ENCODE results near the gene WWP2.
"Not testable (repeated sequence)": the region's sequence is repeated elsewhere in the genome, so short reads cannot be mapped to it uniquely, and the experiment has no call there.

The WWP2 gene

DNA sequence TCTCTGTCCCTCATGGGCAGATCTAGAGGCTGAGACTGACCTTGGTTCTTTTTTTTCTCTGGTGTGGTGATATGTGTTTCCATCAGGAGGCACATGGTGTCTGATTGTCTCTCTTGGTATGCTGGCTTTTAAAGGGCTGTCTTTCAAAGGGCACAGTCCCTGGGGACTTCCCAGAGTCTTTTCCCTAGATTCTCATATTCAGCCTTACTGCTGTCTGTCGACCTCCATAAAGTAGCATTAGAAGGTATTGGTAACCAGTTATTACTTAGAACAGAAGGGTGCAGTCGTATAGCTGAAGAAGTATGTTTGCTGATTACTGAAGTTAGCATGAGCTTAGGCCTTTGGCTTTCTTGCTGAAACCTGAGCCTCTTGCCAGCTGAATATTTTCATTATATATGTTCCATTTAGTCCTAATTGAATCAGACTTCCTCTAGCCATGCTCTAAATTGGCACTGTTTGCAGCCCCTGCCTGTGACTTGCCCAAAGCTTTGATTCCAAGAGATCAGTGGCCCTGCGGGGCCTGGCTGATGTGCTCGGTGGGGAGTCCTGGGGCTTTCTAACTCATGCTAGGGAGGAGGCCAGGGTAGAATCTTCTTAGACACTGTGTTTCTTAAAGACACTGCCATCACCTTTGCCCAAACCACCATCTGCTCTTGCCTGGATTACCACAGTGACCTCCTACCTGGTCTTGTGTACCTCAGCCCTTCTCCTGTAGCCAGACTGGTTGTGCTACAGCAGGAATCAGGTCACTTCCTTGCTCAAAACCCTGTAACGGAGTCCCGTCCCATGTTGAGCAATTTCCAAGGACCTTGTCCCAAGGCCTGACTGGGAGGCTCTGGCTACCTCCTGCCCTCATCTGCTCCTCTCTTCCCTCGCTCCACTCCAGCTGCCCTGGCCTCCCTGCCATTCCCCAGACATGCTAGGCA lies 71.5 kb downstream of the WWP2 start:
- DNase-seq, result no peak

DNA sequence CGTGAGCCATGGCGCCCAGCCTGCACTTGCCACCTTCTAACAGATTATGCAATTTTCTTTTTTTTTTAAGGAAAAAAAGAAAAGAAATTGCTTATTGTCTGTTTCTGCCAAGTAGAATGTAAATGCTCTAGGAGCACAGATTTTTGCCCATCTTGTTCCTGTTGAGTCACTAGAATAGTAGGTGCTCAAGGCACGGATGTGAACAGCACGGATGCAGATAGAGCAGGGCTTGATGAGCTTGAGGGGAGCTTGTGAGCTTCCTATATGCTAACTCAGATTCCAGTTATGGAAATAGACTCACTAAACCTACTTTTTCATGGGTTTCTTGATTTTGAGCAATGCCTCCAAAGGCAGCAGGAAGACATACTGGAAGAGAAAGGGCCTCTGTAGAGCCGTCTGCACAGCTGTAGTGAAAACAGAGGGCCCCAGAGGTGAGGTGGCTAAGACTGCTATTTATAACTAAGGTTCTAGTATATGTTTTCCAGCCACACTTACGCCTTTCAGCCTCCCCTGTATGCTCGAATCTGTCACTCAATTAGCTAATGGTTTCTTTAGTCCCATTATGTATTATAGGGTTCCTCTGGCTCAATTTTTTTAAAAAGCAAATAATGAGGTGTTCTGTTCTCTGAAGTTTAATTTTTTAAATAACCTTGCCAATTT lies 72.8 kb downstream of the WWP2 start:
- DNase-seq, result no peak

DNA sequence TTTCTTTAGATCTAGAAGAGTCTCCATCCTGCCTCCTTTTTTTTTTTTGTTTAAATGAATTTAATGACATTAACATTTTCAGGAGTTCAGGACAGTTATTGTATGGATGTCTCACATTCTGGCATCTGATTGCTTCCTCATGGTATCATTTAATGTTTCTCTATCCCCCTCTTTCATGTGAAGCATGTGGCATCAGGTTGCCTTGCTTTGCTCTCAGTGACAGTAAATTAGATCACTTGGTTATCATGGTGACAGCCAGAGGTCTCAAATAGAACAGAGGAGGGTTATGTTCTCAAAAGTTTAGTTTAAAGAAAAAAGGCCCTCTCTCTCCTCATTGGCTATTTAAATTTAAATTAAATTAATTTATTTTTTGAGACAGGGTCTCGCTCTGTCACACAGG lies 74.1 kb downstream of the WWP2 start:
- DNase-seq, result no peak

DNA sequence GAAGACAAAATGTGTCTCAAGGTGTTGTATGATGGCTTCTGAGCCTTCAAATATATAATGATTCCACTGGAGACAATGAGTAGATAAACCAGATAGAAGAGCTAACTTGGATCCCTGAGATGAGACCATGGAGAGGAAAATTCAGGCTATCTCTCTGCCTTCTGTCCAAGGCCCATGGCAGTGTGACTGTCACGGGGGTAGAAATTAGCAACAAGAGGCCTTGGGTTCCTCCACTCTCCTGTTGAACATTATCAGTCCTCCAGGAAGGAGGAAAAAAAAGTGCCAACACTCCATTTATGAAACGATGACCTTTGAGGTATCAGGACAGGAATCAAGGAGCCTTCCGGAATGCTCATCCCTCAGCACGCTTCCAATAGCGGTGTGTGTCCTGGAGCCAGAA lies 75.2 kb downstream of the WWP2 start:
- no peak for DNase-seq

DNA sequence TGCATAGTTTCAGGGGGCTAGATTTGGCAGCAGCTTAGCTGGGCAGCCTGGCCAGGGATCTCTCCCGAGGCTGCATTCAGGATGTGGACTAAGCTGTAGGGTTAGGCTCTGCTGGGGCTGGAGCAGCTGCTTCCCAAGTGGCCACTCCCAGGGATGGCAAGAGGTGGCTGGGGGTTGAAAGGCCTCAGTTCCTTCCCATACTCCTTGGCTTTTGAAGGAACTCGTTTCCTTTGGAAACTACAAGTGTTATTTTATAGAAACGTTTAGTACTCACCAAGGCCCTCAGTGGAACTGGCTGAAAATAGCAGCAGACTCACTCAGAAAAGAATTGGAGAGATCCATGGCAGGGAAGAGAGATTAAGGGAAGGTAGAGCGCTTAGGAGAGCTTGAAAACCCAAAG lies 76.4 kb downstream of the WWP2 start:
- DNase-seq, result no peak

DNA sequence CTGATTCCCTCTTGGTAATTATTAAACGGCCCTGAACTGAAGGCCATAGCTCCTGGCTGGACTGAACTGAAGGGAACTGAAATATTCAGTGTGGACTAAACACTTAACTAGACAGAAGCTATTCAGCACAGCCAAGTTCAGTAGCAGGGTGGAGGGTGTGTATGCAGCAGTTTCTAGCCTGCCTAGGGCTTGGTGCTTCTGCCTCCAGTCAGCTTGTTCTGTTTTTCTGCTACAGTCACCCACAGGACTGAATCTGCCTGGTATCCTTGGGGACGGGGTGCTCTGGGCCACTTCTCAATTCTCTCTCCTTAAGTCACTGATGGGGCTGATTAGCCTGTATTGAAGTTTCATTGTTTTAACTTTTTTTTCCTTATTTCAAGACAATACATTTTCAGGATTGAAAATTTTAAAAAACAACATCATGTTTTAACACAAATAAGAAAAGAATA lies 77.1 kb downstream of the WWP2 start:
- no peak for DNase-seq

DNA sequence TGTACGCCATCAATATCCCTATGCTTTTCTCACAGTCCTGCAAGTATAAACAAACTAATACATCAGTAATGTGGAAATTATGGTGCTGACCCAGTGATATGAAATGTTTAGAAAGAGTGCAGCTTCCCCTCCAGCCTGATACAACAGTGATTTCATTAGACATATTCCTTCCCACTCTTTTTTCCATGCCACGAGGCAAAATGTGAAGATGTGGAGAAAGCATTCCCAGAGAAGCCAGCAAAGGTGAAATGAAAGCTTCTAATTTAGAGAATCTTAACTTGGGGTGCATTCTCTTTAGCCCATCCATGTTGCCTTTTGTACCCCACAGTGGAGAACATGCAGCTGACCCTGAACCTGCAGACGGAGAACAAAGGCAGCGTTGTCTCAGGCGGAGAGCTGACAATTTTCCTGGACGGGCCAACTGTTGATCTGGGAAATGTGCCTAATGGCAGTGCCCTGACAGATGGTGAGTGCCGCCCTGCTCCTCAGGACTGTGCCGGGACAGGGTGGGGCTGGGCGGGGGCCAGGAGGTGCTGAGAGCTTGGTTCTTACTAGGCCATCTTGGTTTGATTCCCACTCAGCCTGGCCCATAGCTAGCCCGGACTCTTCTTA lies 77.8 kb downstream of the WWP2 start:
- DNase-seq, result no peak

DNA sequence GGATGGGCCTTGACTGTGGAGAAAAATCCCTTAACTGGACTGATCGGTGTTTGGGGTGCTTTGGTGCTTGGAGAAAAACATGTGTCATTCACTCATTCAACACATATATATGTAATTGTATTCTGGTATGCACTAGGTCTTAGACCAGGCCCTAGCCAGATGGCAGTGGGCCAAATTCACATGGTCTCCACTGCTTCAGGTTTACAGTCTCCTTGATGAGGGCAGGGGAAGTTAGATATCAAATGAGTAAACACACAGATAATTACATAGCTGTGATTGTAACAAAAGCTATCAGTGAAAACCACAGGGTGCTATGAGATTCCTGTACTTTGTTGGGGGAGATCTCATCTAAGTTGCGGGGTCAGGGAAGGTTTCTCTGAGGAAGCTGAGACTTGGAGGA lies 78.8 kb downstream of the WWP2 start:
- peak; percentile 9 for DNase-seq

DNA sequence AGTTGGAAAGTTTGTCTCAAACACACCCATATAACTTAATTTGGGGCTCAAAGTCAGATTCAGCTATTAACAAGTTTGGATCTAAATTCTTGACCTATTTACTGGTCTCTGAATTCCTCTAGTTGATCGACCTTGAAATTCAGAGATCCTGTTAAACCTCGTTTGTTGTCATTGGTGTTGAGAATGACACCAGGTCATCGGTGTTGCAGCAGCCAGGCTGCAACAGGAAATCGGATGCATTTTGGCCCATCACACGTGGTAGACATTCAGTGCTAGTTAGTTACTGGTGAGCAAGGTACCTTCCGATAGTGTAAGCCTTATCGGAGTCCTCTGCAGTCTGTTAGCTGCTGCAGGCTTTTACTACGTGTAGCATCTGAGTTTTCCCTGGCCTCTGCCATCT lies 82.3 kb downstream of the WWP2 start:
- DNase-seq, result no peak

DNA sequence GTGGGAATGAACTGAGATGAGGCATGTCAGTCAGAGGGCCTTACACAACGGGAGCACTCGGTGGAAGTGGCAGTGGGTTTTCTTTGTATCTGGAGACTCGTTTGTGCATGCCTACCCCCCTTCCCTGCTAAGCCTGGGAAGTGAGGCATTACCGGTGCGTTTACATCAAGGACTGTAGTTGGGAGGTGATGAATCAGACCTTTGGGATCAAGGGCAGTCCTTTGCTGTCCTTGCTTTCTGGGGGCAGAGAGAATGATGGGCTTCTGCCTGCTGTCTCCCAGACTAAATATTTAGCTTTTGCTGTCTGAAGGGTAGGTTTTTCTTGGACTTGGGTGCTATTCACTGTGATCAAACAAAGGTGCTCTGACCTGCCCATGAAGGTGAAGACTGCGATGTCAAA lies 83.0 kb downstream of the WWP2 start:
- no peak for DNase-seq

DNA sequence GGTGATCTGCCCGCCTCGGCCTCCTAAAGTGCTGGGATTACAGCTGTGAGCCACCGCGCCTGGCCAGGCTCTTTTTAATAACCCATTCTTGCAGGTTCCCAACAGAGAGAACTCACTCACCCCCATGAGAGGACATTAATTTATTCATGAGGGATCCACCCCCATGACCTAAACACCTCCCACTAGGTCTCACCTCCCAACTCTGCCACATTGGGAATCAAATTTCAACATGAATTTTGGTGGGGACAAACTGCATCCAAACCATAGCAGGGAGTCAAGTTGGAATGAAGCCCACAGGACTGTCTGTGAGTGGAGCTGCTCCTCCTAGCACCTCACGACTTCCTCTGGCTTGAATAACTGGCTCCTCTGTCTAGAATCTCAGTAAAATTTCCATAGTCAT lies 85.5 kb downstream of the WWP2 start:
- no peak for DNase-seq

DNA sequence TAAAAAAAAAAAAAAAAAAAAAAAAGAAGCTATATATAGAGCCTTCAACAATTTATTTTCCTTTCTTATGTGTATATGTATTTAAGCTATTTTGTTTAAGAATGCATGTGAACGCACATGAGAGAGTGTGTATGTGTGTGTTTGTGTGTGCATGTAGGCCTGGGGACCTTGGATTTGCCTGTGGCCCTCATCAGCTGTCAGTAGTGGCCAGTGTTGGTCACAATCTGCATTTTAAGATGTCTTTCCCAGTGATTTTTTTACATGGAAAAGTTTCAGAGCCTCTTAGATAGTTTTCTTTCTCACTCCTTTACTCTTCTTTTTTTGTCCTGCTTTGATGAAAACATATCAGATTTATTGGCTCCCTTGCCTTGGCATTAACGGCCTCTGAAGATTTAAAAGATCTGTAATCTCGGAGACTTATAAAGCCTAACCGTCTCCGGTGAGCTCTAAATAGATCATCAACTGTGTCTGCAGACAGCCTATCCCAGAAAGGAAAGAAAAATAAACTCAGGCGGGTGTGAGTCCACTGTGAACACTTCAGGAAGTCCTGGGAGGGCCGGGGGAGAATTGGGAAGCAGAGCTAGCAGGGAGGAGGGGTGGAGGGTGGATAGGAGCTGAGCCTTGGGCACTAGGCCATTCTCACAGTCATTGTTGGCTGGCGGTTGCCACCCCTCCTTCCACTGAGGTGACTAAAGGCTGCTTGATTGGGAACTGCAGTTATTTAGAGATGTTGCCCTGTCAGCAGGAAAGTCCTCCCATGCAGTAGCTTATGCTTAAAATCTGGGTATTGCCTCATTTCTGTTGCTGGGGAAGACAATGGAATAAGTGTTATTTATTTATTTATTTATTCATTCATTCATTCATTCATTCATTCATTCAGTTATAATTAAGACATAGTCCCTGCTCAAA lies 86.8 kb downstream of the WWP2 start:
- no peak for DNase-seq

DNA sequence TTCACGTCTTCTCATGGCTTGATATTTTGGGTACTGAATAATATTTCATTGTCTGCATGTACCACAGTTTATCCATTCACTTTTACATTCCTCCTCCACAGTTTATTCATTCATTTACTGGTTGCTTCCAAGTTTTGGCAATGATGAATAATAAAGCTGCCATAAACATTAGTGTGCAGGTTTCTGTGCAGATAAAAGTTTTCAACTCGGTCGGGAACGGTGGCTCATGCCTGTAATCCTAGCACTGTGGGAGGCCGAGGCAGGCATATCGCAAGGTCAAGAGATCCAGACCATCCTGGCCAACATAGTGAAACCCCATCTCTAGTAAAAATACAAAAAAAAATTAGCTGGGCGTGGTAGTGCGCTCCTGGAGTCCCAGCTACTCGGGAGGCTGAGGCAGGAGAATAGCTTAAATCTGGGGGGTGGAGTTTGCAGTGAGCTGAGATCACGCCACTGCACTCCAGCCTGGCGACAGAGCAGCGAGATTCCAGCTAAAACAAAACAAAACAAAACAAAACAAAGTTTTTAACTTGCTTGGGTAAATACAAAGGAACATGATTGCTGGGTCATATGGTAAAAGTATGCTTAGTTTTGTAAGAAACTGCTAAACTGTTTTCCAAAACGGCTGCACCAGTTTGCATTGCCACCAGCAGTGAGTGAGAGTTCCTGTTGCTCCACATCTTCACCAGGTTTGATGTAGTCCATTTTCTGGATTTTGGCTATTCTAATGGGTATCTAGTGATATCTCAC lies 89.5 kb downstream of the WWP2 start:
- DNase-seq, result no peak

DNA sequence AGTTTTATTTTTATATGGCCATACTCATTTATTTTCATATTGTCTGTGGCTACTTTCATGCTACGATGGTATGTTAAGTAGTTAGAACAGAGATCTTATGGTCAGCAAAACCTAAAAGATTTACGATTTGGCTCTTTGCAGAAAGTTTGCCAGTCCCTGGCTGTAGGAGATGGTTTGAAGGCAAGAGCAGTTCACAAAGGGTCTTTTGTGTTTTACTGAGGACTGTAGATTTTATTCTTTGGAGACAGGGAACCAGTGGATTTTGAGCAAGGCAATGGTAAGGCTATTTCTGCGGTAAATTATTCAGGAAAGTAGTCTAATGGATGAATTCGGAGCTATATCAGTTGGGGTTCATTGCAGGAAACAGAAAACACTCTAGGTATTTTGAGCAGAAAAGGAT lies 90.7 kb downstream of the WWP2 start:
- DNase-seq, result no peak

DNA sequence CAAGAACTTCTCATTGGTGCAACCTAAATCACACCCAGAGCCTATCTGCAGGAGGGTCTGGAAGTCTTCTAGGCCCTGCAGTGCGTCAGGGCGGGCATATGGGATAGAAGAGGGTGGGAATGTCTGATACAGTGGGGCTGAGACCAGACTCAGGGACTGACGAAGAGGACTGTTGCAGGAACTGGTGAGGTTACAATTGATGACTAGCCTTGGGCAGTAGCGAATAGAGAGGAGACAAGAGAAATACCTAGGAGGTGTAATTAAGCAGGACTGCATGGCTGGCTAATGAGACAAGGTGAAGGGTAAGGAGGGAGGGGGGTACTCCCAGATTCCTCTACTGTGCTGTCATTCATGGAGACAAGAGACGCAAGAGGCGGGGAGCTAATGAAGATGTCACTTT lies 91.3 kb downstream of the WWP2 start:
- DNase-seq, result no peak

DNA sequence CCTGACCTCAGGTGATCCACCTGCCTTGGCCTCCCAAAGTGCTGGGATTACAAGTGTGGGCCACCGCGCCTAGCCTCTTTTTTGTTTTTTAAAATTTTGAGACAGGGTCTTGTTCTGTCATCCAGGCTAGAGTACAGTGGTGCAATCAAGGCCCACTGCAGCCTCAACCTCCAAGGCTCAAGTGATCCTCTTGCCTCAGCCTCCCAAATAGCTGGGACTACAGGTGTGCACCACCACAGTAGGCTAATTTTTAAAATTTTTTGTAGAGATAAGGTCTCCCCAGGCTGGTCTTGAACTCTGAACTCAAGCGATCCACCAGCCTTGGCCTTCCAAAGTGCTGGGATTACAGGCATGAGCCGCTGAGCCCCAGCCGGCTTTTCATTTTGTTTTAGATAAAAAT lies 92.6 kb downstream of the WWP2 start:
- DNase-seq, result not testable (repeated sequence)

DNA sequence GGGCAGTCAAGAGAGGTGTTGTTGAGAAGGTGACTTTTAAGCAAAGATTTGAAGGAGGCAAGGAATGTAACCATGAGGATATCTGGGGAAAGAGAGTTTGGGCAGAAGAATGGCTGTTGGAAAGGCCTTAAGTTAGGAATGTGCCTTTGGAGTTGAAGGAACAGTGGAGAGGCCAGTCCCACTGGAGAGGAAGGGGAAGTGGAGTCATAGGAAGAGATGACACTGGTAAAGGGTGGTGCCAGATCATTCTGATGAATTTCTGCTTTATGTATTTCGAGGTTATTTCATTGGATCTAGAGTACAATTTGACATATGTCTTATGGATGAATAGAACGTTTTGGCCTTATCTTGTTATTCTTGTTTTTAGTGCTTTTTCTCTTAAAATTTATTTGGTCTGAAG lies 93.5 kb downstream of the WWP2 start:
- no peak for DNase-seq

DNA sequence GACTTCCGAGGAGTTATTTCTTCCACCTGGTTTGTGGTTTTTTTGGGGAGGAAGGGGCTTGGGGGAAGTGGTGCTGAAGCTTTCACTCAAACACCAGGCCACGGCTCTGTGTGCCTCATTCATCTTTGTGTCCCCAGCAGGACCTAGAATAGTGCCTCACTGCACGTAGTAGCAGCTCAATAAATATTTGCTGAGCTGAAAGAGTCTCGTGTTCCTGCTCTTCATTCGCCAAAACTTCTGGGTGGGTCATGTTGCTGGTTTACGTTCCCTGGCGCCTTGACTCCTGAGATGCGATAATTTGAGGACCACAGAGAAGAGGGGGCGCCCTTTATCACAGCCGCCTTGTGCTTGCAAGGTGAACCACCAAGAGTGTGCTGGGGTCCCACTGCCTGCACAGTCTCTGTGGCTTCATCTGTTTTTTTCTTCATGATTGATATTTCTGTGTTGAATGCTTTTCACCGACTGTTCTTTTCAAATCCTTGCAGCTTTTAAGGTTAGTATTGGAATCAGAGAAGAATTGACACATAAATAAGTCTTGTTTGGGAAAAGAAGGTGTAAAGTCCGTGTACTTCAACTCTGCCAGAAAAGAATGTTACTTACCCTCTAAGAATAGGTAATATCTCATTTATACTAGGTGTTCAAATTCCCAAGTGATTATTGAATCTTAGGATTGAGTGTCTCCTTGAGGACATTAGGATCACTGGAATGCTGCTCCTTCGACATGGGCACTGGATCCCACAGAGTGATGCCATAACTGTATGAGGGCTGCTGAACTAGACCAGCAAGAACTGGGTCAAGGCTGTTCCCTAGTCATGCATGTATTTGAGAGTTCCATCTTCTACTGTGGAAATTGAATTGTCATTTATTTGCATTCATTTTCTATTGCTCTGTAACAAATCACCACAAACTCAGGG lies 96.3 kb downstream of the WWP2 start:
- DNase-seq, result peak; percentile 10

DNA sequence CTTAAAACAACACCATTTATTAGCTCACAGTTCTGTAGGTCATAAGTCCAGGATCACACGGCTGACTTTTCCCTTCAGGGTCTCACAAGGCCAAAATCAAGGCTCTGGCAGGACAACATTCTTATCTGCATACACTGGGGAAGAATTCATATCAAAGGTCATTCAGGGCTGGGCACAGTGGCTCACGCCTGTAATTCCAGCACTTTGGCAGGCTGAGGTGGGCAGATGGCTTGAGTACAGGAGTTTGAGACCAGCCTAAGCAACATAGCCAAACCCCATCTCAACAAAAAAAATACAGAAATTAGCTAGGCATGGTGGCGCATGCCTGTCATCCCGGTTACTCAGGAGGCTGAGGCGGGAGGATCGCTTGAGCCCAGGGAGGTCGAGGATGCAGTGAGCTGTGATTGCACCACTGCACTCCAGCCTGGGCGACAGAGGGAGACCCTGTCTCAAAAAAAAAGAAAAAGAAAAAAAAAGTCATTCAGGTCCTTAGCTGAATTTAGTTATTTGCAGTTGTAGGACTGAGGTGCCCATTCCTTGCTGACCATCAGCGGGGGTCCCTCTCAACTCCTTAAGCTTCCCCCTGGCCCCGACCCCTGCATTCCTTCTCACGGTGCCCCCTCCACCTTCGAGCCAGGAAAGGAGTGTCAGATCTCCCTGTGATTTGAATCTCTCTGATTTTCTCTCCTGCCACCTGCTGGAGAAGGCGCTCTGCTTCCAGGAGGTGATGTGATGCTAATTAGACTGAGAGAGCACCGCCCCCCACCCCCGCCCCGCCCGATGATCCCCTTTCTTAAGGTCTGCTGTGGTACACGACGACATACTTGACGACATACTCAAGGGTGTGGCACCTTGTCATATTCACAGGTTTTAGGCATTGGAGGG lies 97.2 kb downstream of the WWP2 start:
- DNase-seq, result peak; percentile 39

Measured in hematopoietic multipotent progenitor cell treated with erythropoietin and hydrocortisone succinate and interleukin-3 and kit ligand, for 4 days (in vitro differentiated cells).